ENCODE data around the gene HSPA5.

DNA sequence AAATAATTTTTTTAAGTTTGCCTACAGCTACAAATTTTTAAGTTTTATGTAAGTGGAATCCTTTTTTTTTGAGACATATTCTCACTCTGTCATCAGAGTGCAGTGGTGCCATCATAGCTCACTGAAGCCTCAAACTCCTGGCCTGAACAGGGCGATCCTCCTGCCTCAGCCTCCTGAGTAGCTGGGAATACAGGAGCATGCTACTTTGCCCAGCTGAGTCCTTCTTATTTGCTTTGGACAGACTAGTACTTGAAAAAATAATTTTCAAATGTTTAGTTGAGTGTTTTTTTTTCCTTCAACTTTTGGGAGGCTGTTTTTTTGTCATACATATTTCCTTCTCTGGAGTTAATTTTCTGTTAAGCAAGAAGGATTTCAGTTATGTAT is 27.9 kb upstream of the HSPA5 start:
- TF ChIP-seq CTCF (IDR thresholded peaks at IDR 0.05), result no peak
- TF ChIP-seq ZFX (IDR thresholded peaks at IDR 0.05; ENCODE audit: borderline replicate concordance), result no peak

All from 22Rv1 (cell line).